ENCODE results near the gene CAPN3. TPM values are rescaled to one million over a fixed set of nuclear protein-coding genes. Genes with fewer than 3 reads are reported as not detected.

The CAPN3 gene
- total RNA-seq, 2 experiments from 2014 or later: 3.7 to 4.4 TPM

- CTCF ChIA-PET: no interaction called here
These were observed 20.8 kb upstream of the CAPN3 start for GRCh38 chr15:42338500-42338899.

GRCh38 chr15:42343596-42344232, 15.6 kb upstream of the CAPN3 start:
- H3K27me3 Mint-ChIP-seq: no peaks in the 10 kb centered on the region
- no peaks in the 10 kb centered on the region for H3K9me3 Mint-ChIP-seq
- H3K27ac Mint-ChIP-seq: no peak overlapping the region
- peaks cover 7% of the 10 kb centered on the region for H3K4me1 Mint-ChIP-seq
- peaks cover 13% of the 10 kb centered on the region for H3K36me3 Mint-ChIP-seq (ENCODE audit: low read depth)
- no peak for DNase-seq
- ChIA-PET CTCF (no interaction called here), POLR2A (no interaction called here)
- H3K4me3 Mint-ChIP-seq: no peak overlapping the region

More at GRCh38 chr15:42338500-42338899, 20.8 kb upstream of the CAPN3 start:
- peaks cover 16% of the 10 kb centered on the region for H3K36me3 Mint-ChIP-seq (ENCODE audit: low read depth)
- no peaks in the 10 kb centered on the region for H3K4me1 Mint-ChIP-seq
- POLR2A ChIA-PET: no interaction called here
- no peak overlapping the region for H3K4me3 Mint-ChIP-seq
- no peak overlapping the region for H3K27ac Mint-ChIP-seq
- DNase-seq: no peak
- H3K9me3 Mint-ChIP-seq: peaks cover 12% of the 10 kb centered on the region
- H3K27me3 Mint-ChIP-seq: no peaks in the 10 kb centered on the region

- Mint-ChIP-seq H3K27me3 (no peaks in the 10 kb centered on the region), H3K9me3 (no peaks in the 10 kb centered on the region), H3K4me1 (peaks cover 10% of the 10 kb centered on the region), H3K36me3 (ENCODE audit: low read depth) (peaks cover 16% of the 10 kb centered on the region), H3K27ac (no peak overlapping the region), H3K4me3 (no peak overlapping the region)
- no peak for DNase-seq
- POLR2A ChIA-PET: no interaction called here
- CTCF ChIA-PET: no interaction called here
These were observed 14.5 kb upstream of the CAPN3 start for GRCh38 chr15:42344763-42345162.

- Mint-ChIP-seq H3K27ac (no peak overlapping the region), H3K36me3 (ENCODE audit: low read depth) (peaks cover 19% of the 10 kb centered on the region), H3K4me1 (peaks cover 10% of the 10 kb centered on the region), H3K4me3 (no peak overlapping the region), H3K27me3 (no peaks in the 10 kb centered on the region), H3K9me3 (no peaks in the 10 kb centered on the region)
- no peak for DNase-seq
- CTCF ChIA-PET: no interaction called here
- POLR2A ChIA-PET: no interaction called here
These were observed 13.8 kb upstream of the CAPN3 start for GRCh38 chr15:42345504-42345903.

GRCh38 chr15:42348083-42348482, 11.2 kb upstream of the CAPN3 start:
- POLR2A ChIA-PET: no interaction called here
- H3K9me3 Mint-ChIP-seq: no peaks in the 10 kb centered on the region
- no peak overlapping the region for H3K4me3 Mint-ChIP-seq
- H3K27ac Mint-ChIP-seq: no peak overlapping the region
- DNase-seq: no peak
- H3K36me3 Mint-ChIP-seq (ENCODE audit: low read depth): peaks cover 34% of the 10 kb centered on the region
- H3K27me3 Mint-ChIP-seq: no peaks in the 10 kb centered on the region
- H3K4me1 Mint-ChIP-seq: peaks cover 10% of the 10 kb centered on the region
- CTCF ChIA-PET: no interaction called here

GRCh38 chr15:42349186-42349585, 10.1 kb upstream of the CAPN3 start:
- no peaks in the 10 kb centered on the region for H3K9me3 Mint-ChIP-seq
- CTCF ChIA-PET: no interaction called here
- no peak for DNase-seq
- POLR2A ChIA-PET: no interaction called here
- peaks cover 10% of the 10 kb centered on the region for H3K4me1 Mint-ChIP-seq
- H3K27ac Mint-ChIP-seq: no peak overlapping the region
- H3K36me3 Mint-ChIP-seq (ENCODE audit: low read depth): peaks cover 39% of the 10 kb centered on the region
- H3K4me3 Mint-ChIP-seq: no peak overlapping the region
- no peaks in the 10 kb centered on the region for H3K27me3 Mint-ChIP-seq

- CTCF ChIA-PET: no interaction called here
- H3K4me1 Mint-ChIP-seq: peaks cover 3% of the 10 kb centered on the region
- no peak overlapping the region for H3K27ac Mint-ChIP-seq
- peaks cover 28% of the 10 kb centered on the region for H3K36me3 Mint-ChIP-seq (ENCODE audit: low read depth)
- no peaks in the 10 kb centered on the region for H3K9me3 Mint-ChIP-seq
- no peaks in the 10 kb centered on the region for H3K27me3 Mint-ChIP-seq
- POLR2A ChIA-PET: no interaction called here
- DNase-seq: no peak
- no peak overlapping the region for H3K4me3 Mint-ChIP-seq
These were observed 6.9 kb upstream of the CAPN3 start for GRCh38 chr15:42352401-42352800.

GRCh38 chr15:42353061-42353460, 6.2 kb upstream of the CAPN3 start:
- CTCF ChIA-PET: no interaction called here

GRCh38 chr15:42354824-42355223, 4.5 kb upstream of the CAPN3 start:
- Mint-ChIP-seq H3K27ac (no peak overlapping the region), H3K27me3 (no peaks in the 10 kb centered on the region), H3K36me3 (ENCODE audit: low read depth) (peaks cover 23% of the 10 kb centered on the region), H3K4me1 (no peaks in the 10 kb centered on the region), H3K9me3 (no peaks in the 10 kb centered on the region), H3K4me3 (no peak overlapping the region)
- DNase-seq: no peak
- ChIA-PET CTCF (no interaction called here), POLR2A (no interaction called here)

More at GRCh38 chr15:42353061-42353460, 6.2 kb upstream of the CAPN3 start:
- Mint-ChIP-seq H3K36me3 (ENCODE audit: low read depth) (peaks cover 26% of the 10 kb centered on the region), H3K27ac (no peak overlapping the region), H3K27me3 (no peaks in the 10 kb centered on the region), H3K9me3 (no peaks in the 10 kb centered on the region), H3K4me1 (peaks cover 3% of the 10 kb centered on the region), H3K4me3 (no peak overlapping the region)
- POLR2A ChIA-PET: no interaction called here
- DNase-seq: no peak

- H3K36me3 Mint-ChIP-seq (ENCODE audit: low read depth): peaks cover 20% of the 10 kb centered on the region
- no peak for DNase-seq
- H3K9me3 Mint-ChIP-seq: no peaks in the 10 kb centered on the region
- CTCF ChIA-PET: no interaction called here
- POLR2A ChIA-PET: no interaction called here
- H3K4me1 Mint-ChIP-seq: no peaks in the 10 kb centered on the region
- H3K27me3 Mint-ChIP-seq: no peaks in the 10 kb centered on the region
- no peak overlapping the region for H3K4me3 Mint-ChIP-seq
- H3K27ac Mint-ChIP-seq: no peak overlapping the region
These were observed 4.0 kb upstream of the CAPN3 start for GRCh38 chr15:42355291-42355690.

GRCh38 chr15:42356851-42357250, 2.5 kb upstream of the CAPN3 start:
- Mint-ChIP-seq H3K27me3 (no peaks in the 10 kb centered on the region), H3K4me1 (no peaks in the 10 kb centered on the region), H3K9me3 (no peaks in the 10 kb centered on the region), H3K27ac (no peak overlapping the region), H3K36me3 (ENCODE audit: low read depth) (peaks cover 11% of the 10 kb centered on the region), H3K4me3 (no peak overlapping the region)
- ChIA-PET POLR2A (no interaction called here), CTCF (no interaction called here)
- no peak for DNase-seq

- ChIA-PET CTCF (no interaction called here), POLR2A (no interaction called here)
- Mint-ChIP-seq H3K27ac (no peak overlapping the region), H3K4me3 (no peak overlapping the region), H3K27me3 (no peaks in the 10 kb centered on the region), H3K9me3 (no peaks in the 10 kb centered on the region), H3K36me3 (ENCODE audit: low read depth) (peaks cover 5% of the 10 kb centered on the region), H3K4me1 (no peaks in the 10 kb centered on the region)
- DNase-seq: no peak
These were observed 1.2 kb upstream of the CAPN3 start for GRCh38 chr15:42358141-42358540.

- H3K9me3 Mint-ChIP-seq: no peaks in the 10 kb centered on the region
- ChIA-PET POLR2A (no interaction called here), CTCF (interaction anchor here (1.1 kb wide), 1 partner anchor 25 kb away, joined by 3 read pairs; no protein-coding TSS in a partner anchor)
These were observed 684 bp downstream of the CAPN3 start for GRCh38 chr15:42359985-42360384.

GRCh38 chr15:42360535-42361112, 1.3 kb downstream of the CAPN3 start:
- Mint-ChIP-seq H3K27ac (no peak overlapping the region), H3K9me3 (no peaks in the 10 kb centered on the region), H3K36me3 (ENCODE audit: low read depth) (no peaks in the 10 kb centered on the region), H3K4me1 (no peaks in the 10 kb centered on the region), H3K27me3 (no peaks in the 10 kb centered on the region), H3K4me3 (no peak overlapping the region)
- ChIA-PET CTCF (no interaction called here), POLR2A (no interaction called here)
- DNase-seq: no peak

More at GRCh38 chr15:42359985-42360384, 684 bp downstream of the CAPN3 start:
- Mint-ChIP-seq H3K27me3 (no peaks in the 10 kb centered on the region), H3K36me3 (ENCODE audit: low read depth) (no peaks in the 10 kb centered on the region), H3K4me3 (no peak overlapping the region), H3K4me1 (no peaks in the 10 kb centered on the region), H3K27ac (no peak overlapping the region)
- no peak for DNase-seq

Data from activated CD4-positive, alpha-beta memory T cell treated with anti-CD3 and anti-CD28 coated beads, Interleukin-2, amount 10 ng/mL, durations not matched to agents 7 days and 5 days (primary cell).